Glomerular visceral epithelial cell (primary cell): ENCODE results near the gene RARG.
A peak's percentile ranks its signal among the peaks of the same experiment; 100 is the strongest.

Experiments
- DNase-seq: peaks from one replicate; pipeline ENCODE4 v3.0.0-alpha.2; 2016; ENCODE audit errors: extremely low spot score

RARG gene

GRCh38 chr12:53231921-53232645 lies at the start of gene RARG:
RARG (minus strand) TSS chr12:53232209; CDS start chr12:53227545, 4,664 bp downstream.
- peak; percentile 83 for DNase-seq

GRCh38 chr12:53279888-53280498 lies 48.0 kb upstream of the RARG start:
- DNase-seq, result no peak

- no peak for DNase-seq
Measured at GRCh38 chr12:53279283-53279869, 47.4 kb upstream of the RARG start.

GRCh38 chr12:53277981-53278380 lies 46.0 kb upstream of the RARG start:
- no peak for DNase-seq

- no peak for DNase-seq
Measured at GRCh38 chr12:53276511-53276910, 44.5 kb upstream of the RARG start.

GRCh38 chr12:53274445-53274844 lies 42.4 kb upstream of the RARG start:
- no peak for DNase-seq

- no peak for DNase-seq
Measured at GRCh38 chr12:53268630-53269562, 36.9 kb upstream of the RARG start.

- DNase-seq, result peak; percentile 69
Measured at GRCh38 chr12:53267999-53268629, 36.1 kb upstream of the RARG start, which contains the start of gene ESPL1. ESPL1 (plus strand) TSS chr12:53268299; CDS start chr12:53268767, 468 bp downstream.

- no peak for DNase-seq
Measured at GRCh38 chr12:53267306-53267998, 35.4 kb upstream of the RARG start.

GRCh38 chr12:53265783-53266182 lies 33.8 kb upstream of the RARG start:
- DNase-seq, result no peak

GRCh38 chr12:53259891-53260290 lies 27.9 kb upstream of the RARG start:
- DNase-seq, result no peak

GRCh38 chr12:53258541-53259539 lies 26.8 kb upstream of the RARG start:
- DNase-seq, result no peak

- no peak for DNase-seq
Measured at GRCh38 chr12:53255996-53256395, 24.0 kb upstream of the RARG start.

GRCh38 chr12:53254816-53255545 lies 23.0 kb upstream of the RARG start:
- no peak for DNase-seq

- DNase-seq, result no peak
Measured at GRCh38 chr12:53253298-53253697, 21.3 kb upstream of the RARG start.

GRCh38 chr12:53252349-53252916 lies 20.4 kb upstream of the RARG start:
- DNase-seq, result peak; percentile 12

GRCh38 chr12:53251477-53252348 lies 19.7 kb upstream of the RARG start:
- peak; percentile 82 for DNase-seq
